Activated naive CD4-positive, alpha-beta T cell treated with anti-CD3 and anti-CD28 coated beads, Interleukin-2, amount 50 U/mL, for 24 hours (primary cell): ENCODE measurements around the gene HMCN2.

Experiments
- H3K27ac Mint-ChIP-seq: one replicate; pipeline ENCODE4 v1.8.0; 2021; ENCODE audit warnings: mild to moderate bottlenecking, mixed read lengths
- H3K27me3 Mint-ChIP-seq: one replicate; pipeline ENCODE4 v1.8.0; 2021; ENCODE audit warnings: mixed read lengths
- H3K36me3 Mint-ChIP-seq: one replicate; pipeline ENCODE4 v1.8.0; 2021; ENCODE audit warnings: mixed read lengths
- H3K4me1 Mint-ChIP-seq: one replicate; pipeline ENCODE4 v1.8.0; 2021; ENCODE audit warnings: mixed read lengths
- H3K4me3 Mint-ChIP-seq: one replicate; pipeline ENCODE4 v1.8.0; 2021; ENCODE audit warnings: mild to moderate bottlenecking, mixed read lengths
- H3K9me3 Mint-ChIP-seq: one replicate; pipeline ENCODE4 v1.8.0; 2021; ENCODE audit warnings: mixed read lengths

HMCN2 gene

DNA sequence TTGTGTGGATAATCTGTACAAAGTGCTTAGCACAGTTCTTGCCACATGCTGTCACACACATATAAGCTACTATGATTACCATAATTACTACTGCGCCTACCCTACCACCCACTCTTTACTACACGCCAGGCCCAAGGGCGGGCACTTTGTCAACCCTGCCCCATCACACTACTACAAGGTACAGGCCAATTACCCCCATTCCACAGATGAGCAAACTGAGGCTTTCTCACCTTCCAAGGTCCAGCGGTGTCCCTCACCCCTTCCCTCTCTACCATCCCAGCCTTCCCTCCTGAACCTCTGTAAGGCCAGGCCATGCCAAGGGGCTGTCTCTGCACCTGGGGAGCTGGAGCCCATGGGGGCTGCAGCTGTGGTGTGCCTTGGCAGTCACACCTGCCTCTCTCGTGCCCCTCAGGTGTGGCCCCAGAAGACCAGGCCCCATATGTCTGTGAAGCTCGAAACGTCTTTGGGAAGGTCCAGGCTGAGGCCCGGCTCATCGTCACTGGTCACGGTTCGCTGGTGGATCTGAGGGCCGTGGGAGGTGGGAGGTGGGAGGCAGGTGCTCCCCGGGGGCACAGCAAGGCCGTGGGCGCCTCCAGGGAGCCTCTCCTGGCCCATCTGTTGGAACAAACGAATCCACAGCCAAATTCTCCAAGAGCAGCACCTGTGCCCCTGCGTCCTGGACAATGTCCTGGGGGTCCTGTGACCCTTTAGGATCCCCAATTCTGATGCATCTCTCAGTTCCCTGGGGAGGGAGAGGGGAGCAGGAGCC, 54.6 kb downstream of the HMCN2 start:
- H3K27ac Mint-ChIP-seq: no peak overlapping the region
- H3K4me3 Mint-ChIP-seq: no peak overlapping the region

DNA sequence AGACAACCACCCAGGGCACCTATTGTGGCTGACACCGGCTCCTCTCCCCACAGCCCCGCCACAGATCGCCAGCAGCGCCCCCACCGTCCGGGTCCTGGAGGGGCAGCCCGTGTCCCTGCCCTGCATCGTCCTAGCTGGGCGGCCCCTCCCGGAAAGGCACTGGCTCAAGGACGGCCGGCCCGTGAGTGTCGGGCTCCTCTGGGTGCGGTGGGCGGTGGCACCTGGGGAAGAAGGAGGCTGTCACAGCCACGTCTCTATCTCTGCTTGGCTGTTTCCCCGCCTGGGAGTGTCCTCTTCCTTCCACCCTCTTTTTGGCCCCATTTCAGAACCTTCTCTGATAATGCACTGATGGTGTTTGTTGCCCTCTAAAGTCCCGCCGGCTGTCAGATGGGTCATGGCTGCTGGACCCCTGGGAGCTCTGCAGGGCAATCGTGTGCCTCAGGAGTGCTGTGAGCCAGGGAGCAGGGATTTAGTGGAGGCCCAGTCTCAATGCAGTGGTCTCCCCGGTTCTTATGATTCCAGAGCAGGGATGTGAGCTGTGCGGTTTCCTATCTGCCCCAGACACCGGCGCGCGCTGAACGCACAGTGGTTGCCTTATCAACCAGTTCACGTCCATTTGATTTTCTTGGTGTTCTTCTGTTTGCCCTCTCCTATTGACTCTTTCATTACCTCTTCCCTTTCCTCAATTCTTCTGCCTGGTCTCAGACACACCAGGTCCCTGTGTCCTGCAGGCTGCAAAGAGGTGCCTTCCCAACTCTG, 55.3 kb downstream of the HMCN2 start:
- H3K4me3 Mint-ChIP-seq: no peak overlapping the region
- H3K9me3 Mint-ChIP-seq: no peaks in the 10 kb centered on the region
- no peaks in the 10 kb centered on the region for H3K36me3 Mint-ChIP-seq
- no peak overlapping the region for H3K27ac Mint-ChIP-seq
- H3K27me3 Mint-ChIP-seq: peaks cover 19% of the 10 kb centered on the region
- H3K4me1 Mint-ChIP-seq: no peaks in the 10 kb centered on the region

More for the DNA sequence above, 54.6 kb downstream of the HMCN2 start:
- H3K9me3 Mint-ChIP-seq: no peaks in the 10 kb centered on the region
- peaks cover 19% of the 10 kb centered on the region for H3K27me3 Mint-ChIP-seq
- H3K36me3 Mint-ChIP-seq: no peaks in the 10 kb centered on the region
- no peaks in the 10 kb centered on the region for H3K4me1 Mint-ChIP-seq

GRCh38 chr9:130321539-130321938, 56.0 kb downstream of the HMCN2 start:
- H3K36me3 Mint-ChIP-seq: no peaks in the 10 kb centered on the region
- no peaks in the 10 kb centered on the region for H3K4me1 Mint-ChIP-seq
- H3K27me3 Mint-ChIP-seq: peaks cover 24% of the 10 kb centered on the region
- no peak overlapping the region for H3K4me3 Mint-ChIP-seq
- no peak overlapping the region for H3K27ac Mint-ChIP-seq
- no peaks in the 10 kb centered on the region for H3K9me3 Mint-ChIP-seq

GRCh38 chr9:130323051-130323745, 57.6 kb downstream of the HMCN2 start:
- H3K27ac Mint-ChIP-seq: no peak overlapping the region
- H3K9me3 Mint-ChIP-seq: no peaks in the 10 kb centered on the region
- peaks cover 27% of the 10 kb centered on the region for H3K27me3 Mint-ChIP-seq
- H3K36me3 Mint-ChIP-seq: no peaks in the 10 kb centered on the region
- no peak overlapping the region for H3K4me3 Mint-ChIP-seq
- no peaks in the 10 kb centered on the region for H3K4me1 Mint-ChIP-seq

DNA sequence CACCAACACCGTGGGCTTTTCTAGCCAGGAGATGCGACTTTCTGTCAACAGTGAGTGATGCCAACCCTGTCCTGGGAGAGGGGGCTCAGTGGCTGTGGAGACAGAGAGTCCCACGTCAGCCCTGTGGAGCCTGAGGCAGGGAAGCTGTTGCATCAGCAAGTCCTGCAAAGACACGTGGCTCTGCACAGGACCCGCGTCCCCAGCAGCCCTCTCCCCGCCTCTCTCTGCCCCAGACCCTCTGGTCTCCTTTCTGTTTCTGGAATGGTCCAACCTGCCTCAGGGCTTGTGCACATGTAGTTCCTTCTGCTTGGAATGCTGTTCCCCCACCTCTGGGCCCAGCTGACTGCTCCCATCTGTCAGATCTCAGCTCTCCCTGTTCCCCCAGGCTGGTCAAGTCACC, 60.4 kb downstream of the HMCN2 start:
- Mint-ChIP-seq H3K27me3 (peaks cover 28% of the 10 kb centered on the region), H3K27ac (no peak overlapping the region), H3K4me1 (no peaks in the 10 kb centered on the region), H3K36me3 (no peaks in the 10 kb centered on the region), H3K4me3 (no peak overlapping the region), H3K9me3 (no peaks in the 10 kb centered on the region)

DNA sequence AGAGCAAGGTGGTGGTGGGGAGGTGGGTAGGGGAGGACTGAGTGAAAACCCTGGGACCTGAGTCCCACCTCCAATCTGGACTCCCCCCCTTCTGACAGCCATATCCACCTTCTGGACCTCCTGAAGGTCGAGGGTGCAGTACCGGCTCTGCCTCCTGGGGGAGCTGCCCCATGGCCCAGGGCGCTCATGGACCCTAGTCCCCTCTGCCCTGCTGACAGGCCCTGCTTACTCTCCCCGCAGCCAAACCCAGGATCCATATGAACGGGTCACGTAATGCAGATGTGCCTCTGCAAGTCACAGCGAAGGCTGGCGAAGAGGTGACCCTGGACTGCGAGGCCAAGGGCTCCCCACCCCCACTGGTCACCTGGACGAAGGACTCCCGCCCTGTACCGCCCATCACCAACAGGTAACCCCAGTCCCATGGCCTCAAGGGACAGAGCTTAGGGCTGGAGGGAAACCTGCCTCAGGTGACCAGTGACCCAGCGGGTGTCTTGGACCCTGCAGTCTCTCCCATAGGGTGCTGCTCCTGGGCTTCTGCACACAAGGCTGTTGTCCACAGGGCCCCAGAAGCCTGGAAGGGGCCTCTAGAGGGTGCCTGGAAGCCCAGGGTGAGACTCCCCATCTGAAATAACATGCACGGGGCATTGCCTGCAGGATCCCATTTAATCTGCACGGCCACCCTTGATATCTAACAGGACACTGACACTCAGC, 61.7 kb downstream of the HMCN2 start:
- Mint-ChIP-seq H3K27me3 (peaks cover 25% of the 10 kb centered on the region), H3K4me3 (no peak overlapping the region), H3K27ac (no peak overlapping the region), H3K9me3 (no peaks in the 10 kb centered on the region), H3K36me3 (no peaks in the 10 kb centered on the region), H3K4me1 (no peaks in the 10 kb centered on the region)

GRCh38 chr9:130327781-130328348, 62.3 kb downstream of the HMCN2 start:
- no peak overlapping the region for H3K4me3 Mint-ChIP-seq
- no peaks in the 10 kb centered on the region for H3K36me3 Mint-ChIP-seq
- H3K27ac Mint-ChIP-seq: no peak overlapping the region
- H3K9me3 Mint-ChIP-seq: no peaks in the 10 kb centered on the region
- no peaks in the 10 kb centered on the region for H3K4me1 Mint-ChIP-seq
- H3K27me3 Mint-ChIP-seq: peaks cover 28% of the 10 kb centered on the region

- Mint-ChIP-seq H3K9me3 (no peaks in the 10 kb centered on the region), H3K36me3 (no peaks in the 10 kb centered on the region), H3K27ac (no peak overlapping the region), H3K4me3 (no peak overlapping the region), H3K4me1 (no peaks in the 10 kb centered on the region), H3K27me3 (peaks cover 26% of the 10 kb centered on the region)
Measured at GRCh38 chr9:130328349-130328801, 62.8 kb downstream of the HMCN2 start.

DNA sequence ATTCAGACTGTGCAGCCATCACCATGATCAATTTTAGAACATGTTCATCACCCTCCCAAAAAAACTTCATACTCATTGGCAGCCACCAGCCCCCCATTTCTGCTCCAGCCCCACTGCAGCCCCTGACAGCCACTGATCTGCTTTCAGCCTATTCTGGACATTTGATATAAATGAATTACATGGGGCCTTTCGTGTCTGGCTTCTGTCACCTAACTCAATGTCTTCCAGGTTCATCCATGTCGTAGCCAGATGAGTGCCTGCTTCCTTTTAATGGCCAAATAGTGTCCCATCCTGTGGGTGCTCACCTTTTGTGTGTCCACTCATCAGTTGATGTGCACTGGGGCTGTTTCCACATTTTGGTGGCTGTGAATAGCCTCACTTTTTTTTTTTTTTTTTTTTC, 63.5 kb downstream of the HMCN2 start:
- no peaks in the 10 kb centered on the region for H3K36me3 Mint-ChIP-seq

DNA sequence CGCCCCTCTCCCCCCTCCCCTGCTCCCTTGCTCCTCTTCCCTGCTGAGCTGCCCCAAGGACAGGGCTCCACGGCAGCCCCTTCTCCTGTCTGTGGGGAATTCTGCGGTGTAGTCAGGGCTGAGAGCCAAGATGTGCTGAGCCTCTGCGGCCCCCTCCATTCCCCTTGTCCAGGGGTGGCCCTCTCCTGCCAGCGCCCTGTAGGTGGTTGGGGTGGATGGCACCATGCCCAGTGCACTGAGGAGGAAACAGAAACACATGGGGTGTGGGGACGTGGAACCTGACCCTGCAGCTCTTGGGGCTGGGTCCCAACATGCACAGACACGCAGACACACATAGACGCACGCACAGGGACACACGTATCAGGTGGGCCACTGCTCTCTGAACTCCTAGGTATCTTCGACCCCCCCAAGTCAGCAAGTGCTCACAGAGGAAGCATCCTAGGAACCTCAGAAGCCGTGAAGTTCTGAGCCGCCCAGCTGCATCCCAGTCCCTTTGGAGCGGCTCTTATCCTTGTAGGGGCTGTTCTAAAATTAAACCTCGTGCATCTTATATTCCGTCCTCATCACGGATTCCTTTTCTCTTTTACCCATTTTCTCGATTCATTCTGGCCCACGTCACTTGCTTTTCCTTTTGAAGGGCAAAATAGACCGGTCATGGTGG, 64.8 kb downstream of the HMCN2 start:
- Mint-ChIP-seq H3K4me1 (no peaks in the 10 kb centered on the region), H3K9me3 (no peaks in the 10 kb centered on the region), H3K27ac (no peak overlapping the region), H3K4me3 (no peak overlapping the region), H3K27me3 (peaks cover 29% of the 10 kb centered on the region), H3K36me3 (no peaks in the 10 kb centered on the region)

More for the DNA sequence above, 63.5 kb downstream of the HMCN2 start:
- peaks cover 27% of the 10 kb centered on the region for H3K27me3 Mint-ChIP-seq
- H3K4me1 Mint-ChIP-seq: no peaks in the 10 kb centered on the region
- no peaks in the 10 kb centered on the region for H3K9me3 Mint-ChIP-seq
- no peak overlapping the region for H3K27ac Mint-ChIP-seq
- H3K4me3 Mint-ChIP-seq: no peak overlapping the region

GRCh38 chr9:130331061-130331460, 65.5 kb downstream of the HMCN2 start:
- Mint-ChIP-seq H3K36me3 (no peaks in the 10 kb centered on the region), H3K27me3 (peaks cover 29% of the 10 kb centered on the region), H3K4me1 (no peaks in the 10 kb centered on the region), H3K27ac (no peak overlapping the region), H3K9me3 (no peaks in the 10 kb centered on the region), H3K4me3 (no peak overlapping the region)

DNA sequence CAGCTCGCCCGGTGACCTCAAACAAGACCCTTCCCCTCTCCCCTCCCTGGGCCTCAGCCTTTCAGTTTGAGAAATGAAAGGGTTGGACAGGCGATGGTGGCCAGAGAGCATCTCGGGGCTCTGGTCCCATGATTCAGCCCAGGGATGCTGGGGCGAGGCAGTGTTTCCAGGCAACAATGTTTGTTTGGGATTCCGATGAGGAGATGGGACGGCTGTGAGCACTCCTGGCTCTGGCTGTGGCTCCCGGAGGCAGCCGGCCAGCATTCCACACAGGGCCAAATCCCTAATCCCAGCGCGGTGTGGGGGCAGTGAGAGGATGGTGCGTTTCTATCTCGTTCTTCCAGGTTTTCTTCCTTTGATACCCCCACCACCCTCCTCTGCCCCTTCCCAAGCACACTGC, 66.0 kb downstream of the HMCN2 start:
- H3K4me3 Mint-ChIP-seq: no peak overlapping the region
- no peaks in the 10 kb centered on the region for H3K36me3 Mint-ChIP-seq
- H3K27ac Mint-ChIP-seq: no peak overlapping the region
- H3K4me1 Mint-ChIP-seq: no peaks in the 10 kb centered on the region
- H3K27me3 Mint-ChIP-seq: peaks cover 25% of the 10 kb centered on the region
- H3K9me3 Mint-ChIP-seq: no peaks in the 10 kb centered on the region

GRCh38 chr9:130332384-130332926, 66.9 kb downstream of the HMCN2 start:
- Mint-ChIP-seq H3K36me3 (no peaks in the 10 kb centered on the region), H3K27ac (no peak overlapping the region), H3K27me3 (peaks cover 22% of the 10 kb centered on the region), H3K9me3 (no peaks in the 10 kb centered on the region), H3K4me3 (no peak overlapping the region), H3K4me1 (no peaks in the 10 kb centered on the region)

GRCh38 chr9:130333041-130333711, 67.6 kb downstream of the HMCN2 start:
- Mint-ChIP-seq H3K4me3 (no peak overlapping the region), H3K27ac (no peak overlapping the region), H3K9me3 (no peaks in the 10 kb centered on the region), H3K27me3 (peaks cover 22% of the 10 kb centered on the region), H3K4me1 (no peaks in the 10 kb centered on the region), H3K36me3 (no peaks in the 10 kb centered on the region)
